ENCODE results near the gene DFFB.
A peak's percentile ranks its signal among the peaks of the same experiment; 100 is the strongest.

DFFB gene

DNA sequence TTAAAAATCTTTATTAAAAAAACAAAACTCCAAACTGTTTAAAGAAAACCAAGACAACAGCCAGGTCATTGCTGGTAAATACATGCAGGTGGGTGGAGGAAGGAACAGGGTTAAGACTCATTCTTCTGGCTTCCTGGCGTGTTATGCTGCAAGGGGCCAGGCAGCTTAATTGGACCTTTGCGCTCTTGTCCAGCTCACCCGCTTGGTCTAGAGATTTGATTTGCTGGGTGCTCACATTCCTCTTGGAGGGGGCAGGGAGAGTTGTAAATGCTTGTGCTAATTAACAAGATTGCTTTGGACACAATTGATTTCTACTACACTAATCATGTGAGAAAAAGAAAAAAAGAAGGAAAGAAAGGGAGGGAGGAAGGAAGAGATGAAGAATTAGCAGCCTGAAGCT is 10.7 kb upstream of the DFFB start:
- Histone ChIP-seq H3K27me3 (ENCODE audit: control insufficient read depth in 5 of 5, insufficient read depth in 4 of 5, low read length in 5 of 5) (no peaks in the 10 kb centered on the region), H3K36me3 (ENCODE audit: control insufficient read depth in 5 of 5, insufficient read depth in 5 of 5, low read length in 5 of 5) (peaks cover 14 to 65% (median 48%) of the 10 kb centered on the region in 5 donors), H3K4me3 (ENCODE audit: low read depth in 1 of 5, low read length in 5 of 5) (no peak overlapping the region), H3K27ac (ENCODE audit: low read depth, low read length) (no peak overlapping the region), H3K4me1 (ENCODE audit: control insufficient read depth in 5 of 5, insufficient read depth in 5 of 5, low read length in 5 of 5) (no peaks in the 10 kb centered on the region), H3K9ac (ENCODE audit: low read length in 5 of 5) (no peak overlapping the region), H3K9me3 (ENCODE audit: control insufficient read depth in 5 of 5, low read length in 5 of 5) (no peaks in the 10 kb centered on the region)

DNA sequence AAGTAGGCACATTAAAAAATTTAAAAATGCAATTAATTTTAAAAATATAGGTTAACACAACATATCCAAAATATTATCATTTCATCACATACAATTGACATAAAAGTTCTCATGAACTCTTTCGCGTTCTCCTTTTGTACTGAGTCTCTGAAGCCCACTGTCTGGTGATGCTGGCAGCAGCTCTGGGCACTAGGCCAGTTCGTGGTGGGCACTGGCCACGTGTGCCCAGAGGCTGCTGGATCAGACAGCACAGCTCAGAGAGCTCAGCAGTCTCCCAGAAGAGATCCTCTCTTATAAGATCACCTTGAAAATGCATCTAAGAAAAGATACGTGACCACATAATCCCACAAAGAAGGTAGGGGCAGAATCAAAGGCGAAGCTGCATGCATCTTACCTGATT is 10.2 kb upstream of the DFFB start:
- Histone ChIP-seq H3K4me3 (ENCODE audit: low read depth in 1 of 5, low read length in 5 of 5) (no peak overlapping the region), H3K9me3 (ENCODE audit: control insufficient read depth in 5 of 5, low read length in 5 of 5) (no peaks in the 10 kb centered on the region), H3K27me3 (ENCODE audit: control insufficient read depth in 5 of 5, insufficient read depth in 4 of 5, low read length in 5 of 5) (no peaks in the 10 kb centered on the region), H3K36me3 (ENCODE audit: control insufficient read depth in 5 of 5, insufficient read depth in 5 of 5, low read length in 5 of 5) (peaks cover 14 to 66% (median 48%) of the 10 kb centered on the region in 5 donors), H3K9ac (ENCODE audit: low read length in 5 of 5) (no peak overlapping the region), H3K4me1 (ENCODE audit: control insufficient read depth in 5 of 5, insufficient read depth in 5 of 5, low read length in 5 of 5) (no peaks in the 10 kb centered on the region), H3K27ac (ENCODE audit: low read depth, low read length) (no peak overlapping the region)

DNA sequence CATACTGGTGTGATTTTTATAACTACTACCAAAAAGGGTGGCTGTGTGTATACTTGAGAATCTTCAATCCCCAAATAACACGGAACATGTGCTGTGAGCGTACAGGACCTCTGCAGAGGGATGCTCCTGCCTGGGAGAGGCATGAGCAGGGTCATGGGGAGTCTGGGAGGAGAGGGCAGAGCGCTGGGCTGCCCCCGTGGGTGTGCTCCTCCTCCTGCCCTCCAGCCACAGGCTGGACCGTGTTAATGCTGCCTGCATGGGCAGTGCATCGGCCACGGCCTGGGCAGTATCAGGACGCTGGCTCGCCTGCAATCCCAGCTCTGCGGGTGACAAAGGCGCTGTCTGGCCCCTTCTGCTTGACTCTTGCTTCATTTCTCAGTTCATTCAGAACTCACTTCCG is 6.4 kb upstream of the DFFB start:
- no peak overlapping the region for H3K9ac ChIP-seq (ENCODE audit: low read length in 5 of 5)
- no peaks in the 10 kb centered on the region for H3K9me3 ChIP-seq (ENCODE audit: control insufficient read depth in 5 of 5, low read length in 5 of 5)
- H3K27me3 ChIP-seq (ENCODE audit: control insufficient read depth in 5 of 5, insufficient read depth in 4 of 5, low read length in 5 of 5): no peaks in the 10 kb centered on the region
- peaks cover 10 to 55% (median 36%) of the 10 kb centered on the region in 5 donors for H3K36me3 ChIP-seq (ENCODE audit: control insufficient read depth in 5 of 5, insufficient read depth in 5 of 5, low read length in 5 of 5)
- H3K4me1 ChIP-seq (ENCODE audit: control insufficient read depth in 5 of 5, insufficient read depth in 5 of 5, low read length in 5 of 5): peaks cover 4 to 7% (median 6%) of the 10 kb centered on the region in 5 donors
- H3K4me3 ChIP-seq (ENCODE audit: low read depth in 1 of 5, low read length in 5 of 5): no peak overlapping the region
- H3K27ac ChIP-seq (ENCODE audit: low read depth, low read length): no peak overlapping the region

DNA sequence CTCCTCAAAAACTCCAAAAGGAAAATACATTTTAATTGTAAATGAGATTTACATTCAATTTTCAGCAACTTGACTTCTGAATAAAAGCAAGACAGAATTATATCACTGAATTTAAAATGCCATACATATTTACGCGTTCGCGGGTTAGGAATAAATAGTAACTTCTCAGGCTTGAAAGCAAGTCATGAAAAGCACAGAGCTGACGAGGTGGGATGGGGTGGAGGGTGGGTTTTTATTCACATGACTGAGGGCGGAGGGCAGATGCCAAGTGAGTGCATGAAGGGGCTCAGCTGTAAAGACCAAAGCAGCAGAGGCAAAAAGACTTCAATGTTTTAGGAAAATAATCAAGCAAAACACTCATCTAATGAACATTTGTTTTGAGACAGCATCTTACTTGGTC is 6.0 kb upstream of the DFFB start:
- H3K27ac ChIP-seq (ENCODE audit: low read depth, low read length): no peak overlapping the region
- H3K27me3 ChIP-seq (ENCODE audit: control insufficient read depth in 5 of 5, insufficient read depth in 4 of 5, low read length in 5 of 5): no peaks in the 10 kb centered on the region
- H3K36me3 ChIP-seq (ENCODE audit: control insufficient read depth in 5 of 5, insufficient read depth in 5 of 5, low read length in 5 of 5): peaks cover 10 to 55% (median 36%) of the 10 kb centered on the region in 5 donors
- H3K9ac ChIP-seq (ENCODE audit: low read length in 5 of 5): no peak overlapping the region
- no peak overlapping the region for H3K4me3 ChIP-seq (ENCODE audit: low read depth in 1 of 5, low read length in 5 of 5)
- peaks cover 5 to 12% (median 10%) of the 10 kb centered on the region in 5 donors for H3K4me1 ChIP-seq (ENCODE audit: control insufficient read depth in 5 of 5, insufficient read depth in 5 of 5, low read length in 5 of 5)
- H3K9me3 ChIP-seq (ENCODE audit: control insufficient read depth in 5 of 5, low read length in 5 of 5): no peaks in the 10 kb centered on the region

DNA sequence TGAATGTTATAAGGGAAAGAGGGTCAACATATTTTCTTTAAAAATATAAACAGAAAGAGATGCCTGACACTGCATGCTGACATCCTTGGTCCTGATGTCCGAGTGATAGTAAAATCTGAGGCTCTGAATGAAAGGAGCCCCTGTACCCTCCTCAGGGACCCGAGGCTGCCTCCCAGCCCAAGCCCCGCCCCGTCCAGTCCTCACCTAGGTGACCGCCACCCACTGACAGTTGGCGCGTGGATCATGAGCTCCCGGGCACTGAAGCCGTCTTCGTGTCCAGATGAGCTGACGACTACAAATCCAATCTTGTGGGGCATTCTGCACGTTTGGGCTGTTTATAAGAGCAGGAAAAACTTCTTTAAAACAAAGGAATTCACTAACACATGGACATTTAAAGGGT is 5.2 kb upstream of the DFFB start:
- Histone ChIP-seq H3K9ac (ENCODE audit: low read length in 5 of 5) (no peak overlapping the region), H3K27ac (ENCODE audit: low read depth, low read length) (no peak overlapping the region), H3K4me3 (ENCODE audit: low read depth in 1 of 5, low read length in 5 of 5) (no peak overlapping the region), H3K4me1 (ENCODE audit: control insufficient read depth in 5 of 5, insufficient read depth in 5 of 5, low read length in 5 of 5) (peaks cover 5 to 14% (median 13%) of the 10 kb centered on the region in 5 donors), H3K27me3 (ENCODE audit: control insufficient read depth in 5 of 5, insufficient read depth in 4 of 5, low read length in 5 of 5) (no peaks in the 10 kb centered on the region), H3K9me3 (ENCODE audit: control insufficient read depth in 5 of 5, low read length in 5 of 5) (no peaks in the 10 kb centered on the region), H3K36me3 (ENCODE audit: control insufficient read depth in 5 of 5, insufficient read depth in 5 of 5, low read length in 5 of 5) (peaks cover 7 to 48% (median 28%) of the 10 kb centered on the region in 5 donors)

DNA sequence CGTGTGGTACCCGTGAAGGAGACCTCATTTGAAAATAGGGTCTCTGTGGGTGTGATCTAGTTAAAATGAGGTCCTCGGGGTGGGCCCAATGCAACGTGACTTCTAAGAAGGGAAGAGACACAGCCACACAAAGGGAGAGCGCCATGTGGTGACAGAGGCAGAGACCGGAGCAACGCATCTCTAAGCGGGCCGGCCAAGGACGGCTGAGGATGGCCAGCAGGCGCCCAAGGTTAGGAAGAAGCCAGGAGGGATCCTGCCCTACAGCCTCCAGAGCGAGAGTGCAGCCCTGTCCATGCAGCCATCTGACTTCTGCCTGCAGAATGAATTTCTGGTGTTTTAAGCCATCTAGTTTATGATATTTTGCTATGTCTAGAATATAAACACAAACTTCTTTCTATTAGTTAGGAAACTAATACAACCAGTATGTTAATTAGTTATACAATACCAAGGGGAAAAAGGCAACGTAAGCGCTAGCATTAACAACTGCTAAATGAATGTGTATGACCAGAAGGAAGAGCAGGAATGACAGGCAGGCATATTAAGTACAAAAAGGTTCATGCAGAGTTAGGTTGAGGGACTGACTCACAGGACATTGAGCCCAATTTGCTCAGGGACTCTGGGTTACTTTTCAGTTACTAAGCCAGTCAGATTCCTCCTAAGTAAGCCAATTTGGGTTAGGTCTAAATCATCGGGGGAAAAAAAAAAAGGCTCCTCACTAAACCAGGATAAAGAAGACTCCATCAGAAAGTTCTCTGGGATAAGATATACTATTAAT is 4.4 kb upstream of the DFFB start:
- no peak overlapping the region for H3K9ac ChIP-seq (ENCODE audit: low read length in 5 of 5)
- peaks cover 5 to 22% (median 19%) of the 10 kb centered on the region in 5 donors for H3K4me1 ChIP-seq (ENCODE audit: control insufficient read depth in 5 of 5, insufficient read depth in 5 of 5, low read length in 5 of 5)
- no peak overlapping the region for H3K4me3 ChIP-seq (ENCODE audit: low read depth in 1 of 5, low read length in 5 of 5)
- no peaks in the 10 kb centered on the region for H3K9me3 ChIP-seq (ENCODE audit: control insufficient read depth in 5 of 5, low read length in 5 of 5)
- H3K36me3 ChIP-seq (ENCODE audit: control insufficient read depth in 5 of 5, insufficient read depth in 5 of 5, low read length in 5 of 5): peaks cover 3 to 40% (median 24%) of the 10 kb centered on the region in 5 donors
- H3K27me3 ChIP-seq (ENCODE audit: control insufficient read depth in 5 of 5, insufficient read depth in 4 of 5, low read length in 5 of 5): no peaks in the 10 kb centered on the region
- no peak overlapping the region for H3K27ac ChIP-seq (ENCODE audit: low read depth, low read length)

DNA sequence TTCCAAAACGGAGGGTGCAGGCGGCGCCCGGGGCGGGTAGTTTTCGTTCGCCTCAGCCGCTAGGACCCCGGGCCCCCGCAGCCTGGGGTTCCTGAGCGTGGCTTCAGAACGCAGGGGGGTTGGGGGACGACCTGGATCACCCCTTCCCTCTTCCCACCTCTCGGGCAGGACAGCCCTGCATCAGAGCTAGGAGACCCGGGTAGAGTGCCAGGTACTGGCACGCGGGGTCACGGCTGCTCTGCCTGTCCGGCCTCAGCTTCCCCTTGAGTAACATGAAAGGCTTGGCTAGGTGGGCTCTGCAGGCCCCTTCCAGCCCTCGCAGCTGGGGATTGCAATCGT is 484 bp downstream of the DFFB start:
- Histone ChIP-seq H3K9ac (ENCODE audit: low read length in 5 of 5) (peak overlapping the region; percentile 63 to 98 (median 86)), H3K4me3 (ENCODE audit: low read depth in 1 of 5, low read length in 5 of 5) (peak overlapping the region; percentile 44 to 99 (median 91)), H3K27me3 (ENCODE audit: control insufficient read depth in 5 of 5, insufficient read depth in 4 of 5, low read length in 5 of 5) (no peaks in the 10 kb centered on the region), H3K36me3 (ENCODE audit: control insufficient read depth in 5 of 5, insufficient read depth in 5 of 5, low read length in 5 of 5) (peaks cover 0 to 2% (median 0%) of the 10 kb centered on the region in 5 donors), H3K9me3 (ENCODE audit: control insufficient read depth in 5 of 5, low read length in 5 of 5) (no peaks in the 10 kb centered on the region), H3K4me1 (ENCODE audit: control insufficient read depth in 5 of 5, insufficient read depth in 5 of 5, low read length in 5 of 5) (peaks cover 5 to 30% (median 27%) of the 10 kb centered on the region in 5 donors), H3K27ac (ENCODE audit: low read depth, low read length) (peak overlapping the region; percentile 62)

DNA sequence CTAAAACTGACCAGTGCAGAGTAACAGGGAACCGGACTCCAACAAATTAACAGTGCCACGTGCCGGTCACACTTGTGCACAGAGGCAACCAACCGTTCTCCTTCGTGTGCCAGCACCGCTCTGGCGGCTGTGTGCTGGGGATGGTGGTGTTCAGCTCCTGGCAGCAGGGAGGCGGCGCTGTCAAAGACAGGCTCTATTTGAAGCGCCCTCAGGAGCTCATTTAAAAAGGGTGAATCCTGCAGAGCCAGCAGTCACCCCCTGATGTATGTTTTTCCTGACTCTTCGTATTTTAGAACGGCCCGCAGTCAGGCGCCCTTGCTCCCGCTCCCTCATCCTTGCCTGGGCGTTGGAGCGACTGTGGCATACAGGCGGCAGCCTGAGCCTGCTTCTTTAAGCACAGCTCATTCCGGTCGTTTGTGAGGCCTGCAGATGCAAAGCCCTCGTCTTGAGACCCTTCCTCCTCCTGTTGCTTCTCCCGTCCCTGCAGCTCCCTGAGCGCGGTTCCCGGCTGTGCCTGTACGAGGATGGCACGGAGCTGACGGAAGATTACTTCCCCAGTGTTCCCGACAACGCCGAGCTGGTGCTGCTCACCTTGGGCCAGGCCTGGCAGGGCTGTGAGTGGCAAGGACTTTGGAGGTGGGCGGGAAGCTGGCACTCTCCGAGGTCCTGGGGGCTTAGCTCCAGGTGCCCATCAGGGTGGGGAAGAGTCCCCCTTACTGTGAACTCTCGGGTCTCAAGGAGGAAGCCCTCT is 1.1 kb downstream of the DFFB start:
- H3K27me3 ChIP-seq (ENCODE audit: control insufficient read depth in 5 of 5, insufficient read depth in 4 of 5, low read length in 5 of 5): no peaks in the 10 kb centered on the region
- H3K9ac ChIP-seq (ENCODE audit: low read length in 5 of 5): peak overlapping the region in 3 of 5 donors; percentile 83 to 98 (median 86)
- H3K27ac ChIP-seq (ENCODE audit: low read depth, low read length): no peak overlapping the region
- peaks cover 5 to 30% (median 27%) of the 10 kb centered on the region in 5 donors for H3K4me1 ChIP-seq (ENCODE audit: control insufficient read depth in 5 of 5, insufficient read depth in 5 of 5, low read length in 5 of 5)
- H3K4me3 ChIP-seq (ENCODE audit: low read depth in 1 of 5, low read length in 5 of 5): peak overlapping the region; percentile 44 to 99 (median 91)
- H3K9me3 ChIP-seq (ENCODE audit: control insufficient read depth in 5 of 5, low read length in 5 of 5): no peaks in the 10 kb centered on the region
- H3K36me3 ChIP-seq (ENCODE audit: control insufficient read depth in 5 of 5, insufficient read depth in 5 of 5, low read length in 5 of 5): peaks cover 0 to 2% (median 0%) of the 10 kb centered on the region in 5 donors

DNA sequence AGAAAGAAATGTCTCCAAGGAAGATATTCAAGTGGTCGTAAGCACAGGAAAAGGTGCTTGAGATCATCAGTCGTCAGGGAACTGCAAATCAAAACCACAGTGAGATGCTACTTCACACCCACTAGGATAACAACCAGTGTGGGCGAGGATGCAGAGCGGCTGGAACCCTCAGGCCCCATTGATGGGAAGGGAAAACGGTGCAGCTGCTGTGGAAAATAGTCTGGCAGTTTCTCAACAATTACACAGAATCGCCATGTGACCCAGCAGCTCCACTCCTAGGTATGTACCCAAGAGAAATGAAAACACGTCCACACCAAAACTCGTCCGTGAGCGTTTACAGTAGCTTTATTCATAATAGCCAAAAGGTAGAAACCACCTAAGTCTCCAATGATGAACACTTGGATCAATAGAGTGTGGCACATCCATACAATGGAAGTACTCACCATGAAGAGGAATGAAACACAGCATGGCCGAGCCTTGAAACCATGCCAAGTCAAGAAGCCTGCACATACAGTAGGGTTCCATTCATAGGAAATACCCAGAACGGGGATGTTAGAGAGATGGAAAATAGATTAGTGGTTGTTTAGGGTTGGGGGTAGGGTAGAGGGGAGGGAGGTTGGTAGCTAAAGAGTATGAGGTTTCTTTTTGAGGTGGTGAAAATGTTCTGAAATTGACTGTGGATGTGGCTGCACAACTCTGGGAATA is 6.1 kb downstream of the DFFB start:
- no peak overlapping the region for H3K4me3 ChIP-seq (ENCODE audit: low read depth in 1 of 5, low read length in 5 of 5)

More for the DNA sequence above, 6.1 kb downstream of the DFFB start:
- H3K9me3 ChIP-seq (ENCODE audit: control insufficient read depth in 5 of 5, low read length in 5 of 5): no peaks in the 10 kb centered on the region
- no peaks in the 10 kb centered on the region for H3K27me3 ChIP-seq (ENCODE audit: control insufficient read depth in 5 of 5, insufficient read depth in 4 of 5, low read length in 5 of 5)
- no peak overlapping the region for H3K9ac ChIP-seq (ENCODE audit: low read length in 5 of 5)
- no peak overlapping the region for H3K27ac ChIP-seq (ENCODE audit: low read depth, low read length)
- H3K36me3 ChIP-seq (ENCODE audit: control insufficient read depth in 5 of 5, insufficient read depth in 5 of 5, low read length in 5 of 5): peaks cover 0 to 25% (median 18%) of the 10 kb centered on the region in 5 donors
- H3K4me1 ChIP-seq (ENCODE audit: control insufficient read depth in 5 of 5, insufficient read depth in 5 of 5, low read length in 5 of 5): peaks cover 0 to 4% (median 4%) of the 10 kb centered on the region in 5 donors

All from subcutaneous abdominal adipose tissue (tissue), 5 donors.